ENCODE results near the gene TSHZ2. TPM values are rescaled to one million over a fixed set of nuclear protein-coding genes. Genes with fewer than 3 reads are reported as not detected.

TSHZ2 gene
- total RNA-seq, 2 experiments from 2014 or later: 0.13 TPM; not detected in 1

GRCh38 chr20:53287357-53288042, 315.3 kb downstream of the TSHZ2 start:
- CTCF ChIA-PET: interaction anchor here (0.6 kb wide), 1 partner anchor 151 kb away, joined by 3 read pairs; no protein-coding TSS in a partner anchor
- H3K27ac Mint-ChIP-seq: no peak overlapping the region
- H3K27me3 Mint-ChIP-seq (ENCODE audit: low read depth): no peaks in the 10 kb centered on the region
- no peaks in the 10 kb centered on the region for H3K36me3 Mint-ChIP-seq (ENCODE audit: low read depth)
- no peaks in the 10 kb centered on the region for H3K4me1 Mint-ChIP-seq (ENCODE audit: low read depth)
- ATAC-seq (no peak), DNase-seq (no peak)
- POLR2A ChIA-PET: no interaction called here
- H3K9me3 Mint-ChIP-seq (ENCODE audit: insufficient read depth): no peaks in the 10 kb centered on the region
- no peak overlapping the region for H3K4me3 Mint-ChIP-seq

GRCh38 chr20:53291548-53291947, 319.4 kb downstream of the TSHZ2 start:
- ATAC-seq (no peak), DNase-seq (no peak)
- Mint-ChIP-seq H3K36me3 (ENCODE audit: low read depth) (no peaks in the 10 kb centered on the region), H3K4me3 (no peak overlapping the region), H3K27me3 (ENCODE audit: low read depth) (peaks cover 10% of the 10 kb centered on the region), H3K9me3 (ENCODE audit: insufficient read depth) (no peaks in the 10 kb centered on the region), H3K4me1 (ENCODE audit: low read depth) (no peaks in the 10 kb centered on the region), H3K27ac (no peak overlapping the region)
- ChIA-PET POLR2A (no interaction called here), CTCF (no interaction called here)

- ChIA-PET CTCF (no interaction called here), POLR2A (no interaction called here)
- no peaks in the 10 kb centered on the region for H3K4me1 Mint-ChIP-seq (ENCODE audit: low read depth)
- no peak overlapping the region for H3K27ac Mint-ChIP-seq
- no peak for DNase-seq
- H3K4me3 Mint-ChIP-seq: no peak overlapping the region
- H3K27me3 Mint-ChIP-seq (ENCODE audit: low read depth): peaks cover 13% of the 10 kb centered on the region
- H3K36me3 Mint-ChIP-seq (ENCODE audit: low read depth): no peaks in the 10 kb centered on the region
- H3K9me3 Mint-ChIP-seq (ENCODE audit: insufficient read depth): no peaks in the 10 kb centered on the region
- ATAC-seq: no peak
These were observed 320.2 kb downstream of the TSHZ2 start for GRCh38 chr20:53292347-53292746.

GRCh38 chr20:53294804-53295203, 322.6 kb downstream of the TSHZ2 start:
- H3K9me3 Mint-ChIP-seq (ENCODE audit: insufficient read depth): no peaks in the 10 kb centered on the region
- no peaks in the 10 kb centered on the region for H3K4me1 Mint-ChIP-seq (ENCODE audit: low read depth)
- H3K36me3 Mint-ChIP-seq (ENCODE audit: low read depth): no peaks in the 10 kb centered on the region
- H3K27ac Mint-ChIP-seq: no peak overlapping the region
- ChIA-PET POLR2A (no interaction called here), CTCF (no interaction called here)
- no peak overlapping the region for H3K4me3 Mint-ChIP-seq
- H3K27me3 Mint-ChIP-seq (ENCODE audit: low read depth): peaks cover 20% of the 10 kb centered on the region
- no peak for ATAC-seq
- DNase-seq: no peak

- H3K27ac Mint-ChIP-seq: no peak overlapping the region
- DNase-seq: no peak
- H3K27me3 Mint-ChIP-seq (ENCODE audit: low read depth): peaks cover 24% of the 10 kb centered on the region
- no peaks in the 10 kb centered on the region for H3K4me1 Mint-ChIP-seq (ENCODE audit: low read depth)
- H3K4me3 Mint-ChIP-seq: no peak overlapping the region
- H3K9me3 Mint-ChIP-seq (ENCODE audit: insufficient read depth): no peaks in the 10 kb centered on the region
- ChIA-PET CTCF (no interaction called here), POLR2A (no interaction called here)
- no peaks in the 10 kb centered on the region for H3K36me3 Mint-ChIP-seq (ENCODE audit: low read depth)
- ATAC-seq: no peak
These were observed 323.9 kb downstream of the TSHZ2 start for GRCh38 chr20:53296025-53296424.

GRCh38 chr20:53296451-53297153, 324.4 kb downstream of the TSHZ2 start:
- CTCF ChIA-PET: no interaction called here

GRCh38 chr20:53297154-53297529, 325.0 kb downstream of the TSHZ2 start:
- DNase-seq (no peak), ATAC-seq (no peak)
- Mint-ChIP-seq H3K4me1 (ENCODE audit: low read depth) (no peaks in the 10 kb centered on the region), H3K9me3 (ENCODE audit: insufficient read depth) (no peaks in the 10 kb centered on the region), H3K27me3 (ENCODE audit: low read depth) (peaks cover 24% of the 10 kb centered on the region), H3K4me3 (no peak overlapping the region), H3K36me3 (ENCODE audit: low read depth) (no peaks in the 10 kb centered on the region), H3K27ac (no peak overlapping the region)
- ChIA-PET POLR2A (no interaction called here), CTCF (no interaction called here)

More at GRCh38 chr20:53296451-53297153, 324.4 kb downstream of the TSHZ2 start:
- Mint-ChIP-seq H3K36me3 (ENCODE audit: low read depth) (no peaks in the 10 kb centered on the region), H3K27me3 (ENCODE audit: low read depth) (peaks cover 24% of the 10 kb centered on the region), H3K4me3 (no peak overlapping the region), H3K4me1 (ENCODE audit: low read depth) (no peaks in the 10 kb centered on the region), H3K27ac (no peak overlapping the region), H3K9me3 (ENCODE audit: insufficient read depth) (no peaks in the 10 kb centered on the region)
- DNase-seq: no peak
- ATAC-seq: no peak
- POLR2A ChIA-PET: no interaction called here

- Mint-ChIP-seq H3K36me3 (ENCODE audit: low read depth) (no peaks in the 10 kb centered on the region), H3K4me3 (no peak overlapping the region), H3K9me3 (ENCODE audit: insufficient read depth) (no peaks in the 10 kb centered on the region), H3K27ac (no peak overlapping the region), H3K4me1 (ENCODE audit: low read depth) (no peaks in the 10 kb centered on the region), H3K27me3 (ENCODE audit: low read depth) (peaks cover 24% of the 10 kb centered on the region)
- ChIA-PET CTCF (no interaction called here), POLR2A (no interaction called here)
- DNase-seq: no peak
- no peak for ATAC-seq
These were observed 326.1 kb downstream of the TSHZ2 start for GRCh38 chr20:53298260-53298659.

- no peak for DNase-seq
- Mint-ChIP-seq H3K4me3 (no peak overlapping the region), H3K36me3 (ENCODE audit: low read depth) (no peaks in the 10 kb centered on the region), H3K27me3 (ENCODE audit: low read depth) (peaks cover 24% of the 10 kb centered on the region), H3K4me1 (ENCODE audit: low read depth) (no peaks in the 10 kb centered on the region), H3K9me3 (ENCODE audit: insufficient read depth) (no peaks in the 10 kb centered on the region), H3K27ac (no peak overlapping the region)
- no peak for ATAC-seq
- ChIA-PET POLR2A (no interaction called here), CTCF (no interaction called here)
These were observed 326.8 kb downstream of the TSHZ2 start for GRCh38 chr20:53298911-53299310.

- DNase-seq (no peak), ATAC-seq (no peak)
- Mint-ChIP-seq H3K27ac (no peak overlapping the region), H3K4me3 (no peak overlapping the region), H3K27me3 (ENCODE audit: low read depth) (peaks cover 21% of the 10 kb centered on the region), H3K4me1 (ENCODE audit: low read depth) (no peaks in the 10 kb centered on the region), H3K36me3 (ENCODE audit: low read depth) (no peaks in the 10 kb centered on the region), H3K9me3 (ENCODE audit: insufficient read depth) (no peaks in the 10 kb centered on the region)
- POLR2A ChIA-PET: no interaction called here
- CTCF ChIA-PET: no interaction called here
These were observed 327.7 kb downstream of the TSHZ2 start for GRCh38 chr20:53299831-53300230.

GRCh38 chr20:53301869-53302268, 329.7 kb downstream of the TSHZ2 start:
- Mint-ChIP-seq H3K4me3 (no peak overlapping the region), H3K9me3 (ENCODE audit: insufficient read depth) (no peaks in the 10 kb centered on the region), H3K36me3 (ENCODE audit: low read depth) (no peaks in the 10 kb centered on the region), H3K27ac (no peak overlapping the region), H3K4me1 (ENCODE audit: low read depth) (no peaks in the 10 kb centered on the region), H3K27me3 (ENCODE audit: low read depth) (peaks cover 16% of the 10 kb centered on the region)
- ChIA-PET CTCF (no interaction called here), POLR2A (no interaction called here)
- no peak for ATAC-seq
- no peak for DNase-seq

- Mint-ChIP-seq H3K27ac (no peak overlapping the region), H3K4me1 (ENCODE audit: low read depth) (no peaks in the 10 kb centered on the region), H3K27me3 (ENCODE audit: low read depth) (peaks cover 15% of the 10 kb centered on the region), H3K36me3 (ENCODE audit: low read depth) (no peaks in the 10 kb centered on the region), H3K4me3 (no peak overlapping the region), H3K9me3 (ENCODE audit: insufficient read depth) (no peaks in the 10 kb centered on the region)
- DNase-seq (no peak), ATAC-seq (no peak)
- POLR2A ChIA-PET: no interaction called here
- CTCF ChIA-PET: no interaction called here
These were observed 330.7 kb downstream of the TSHZ2 start for GRCh38 chr20:53302695-53303412.

All from activated CD8-positive, alpha-beta T cell treated with anti-CD3 and anti-CD28 coated beads, Interleukin-2, amount 10 ng/mL, durations not matched to agents 7 days and 5 days (primary cell).